ENCODE data around the gene MCUB.
"Not testable (repeated sequence)": the region's sequence is repeated elsewhere in the genome, so short reads cannot be mapped to it uniquely, and the experiment has no call there.

The MCUB gene

DNA sequence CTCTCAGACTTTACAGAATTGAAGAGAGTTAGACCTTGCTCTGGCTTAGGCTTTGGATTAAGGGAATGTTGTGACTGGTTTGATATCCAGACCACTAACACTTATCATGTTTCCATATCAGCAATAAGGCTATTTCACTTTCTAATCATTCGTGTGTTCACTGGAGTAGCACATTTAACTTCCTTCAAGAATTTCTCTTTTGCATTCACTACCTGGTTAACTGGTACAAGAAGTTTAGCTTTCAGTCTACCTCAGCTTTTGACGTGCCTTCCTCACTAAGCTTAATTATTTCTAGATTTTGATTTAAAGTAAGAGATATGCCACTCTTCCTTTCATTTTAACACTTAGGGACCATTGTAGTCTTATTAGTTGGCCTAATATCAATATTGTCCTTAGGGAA lies 80.6 kb downstream of the MCUB start:
- no peak for DNase-seq

- DNase-seq: no peak
Measured at GRCh38 chr4:109645874-109646710, 86.0 kb downstream of the MCUB start.

- DNase-seq: no peak
Measured at GRCh38 chr4:109648266-109648996, 88.4 kb downstream of the MCUB start.

GRCh38 chr4:109648997-109649575 lies 89.0 kb downstream of the MCUB start:
- no peak for DNase-seq

DNA sequence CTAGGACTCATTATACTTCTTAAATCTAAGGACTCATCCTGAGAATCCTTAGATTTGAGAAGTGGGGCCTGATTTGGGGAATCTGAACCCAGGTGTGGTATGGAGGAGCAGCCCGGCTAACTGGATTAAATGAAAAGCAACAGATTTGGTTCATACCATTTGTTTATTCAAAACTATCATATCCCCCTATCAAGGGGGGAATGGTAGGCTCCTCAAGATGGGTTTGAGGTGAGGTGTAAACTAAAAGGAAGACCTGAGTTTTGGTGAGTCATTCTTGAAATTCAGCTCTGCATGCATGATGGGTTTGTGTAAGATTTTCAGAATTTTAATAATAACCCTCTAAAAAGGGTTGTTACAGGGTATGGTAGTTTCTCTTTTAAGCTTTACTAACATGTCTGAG lies 89.8 kb downstream of the MCUB start:
- no peak for DNase-seq

GRCh38 chr4:109655396-109655795 lies 95.3 kb downstream of the MCUB start:
- DNase-seq: no peak

GRCh38 chr4:109657854-109658418 lies 97.9 kb downstream of the MCUB start:
- DNase-seq: no peak

GRCh38 chr4:109658871-109659410 lies 98.9 kb downstream of the MCUB start:
- DNase-seq: no peak

- no peak for DNase-seq
Measured at GRCh38 chr4:109662116-109662515, 102.1 kb downstream of the MCUB start.

GRCh38 chr4:109662771-109663170 lies 102.7 kb downstream of the MCUB start:
- no peak for DNase-seq

DNA sequence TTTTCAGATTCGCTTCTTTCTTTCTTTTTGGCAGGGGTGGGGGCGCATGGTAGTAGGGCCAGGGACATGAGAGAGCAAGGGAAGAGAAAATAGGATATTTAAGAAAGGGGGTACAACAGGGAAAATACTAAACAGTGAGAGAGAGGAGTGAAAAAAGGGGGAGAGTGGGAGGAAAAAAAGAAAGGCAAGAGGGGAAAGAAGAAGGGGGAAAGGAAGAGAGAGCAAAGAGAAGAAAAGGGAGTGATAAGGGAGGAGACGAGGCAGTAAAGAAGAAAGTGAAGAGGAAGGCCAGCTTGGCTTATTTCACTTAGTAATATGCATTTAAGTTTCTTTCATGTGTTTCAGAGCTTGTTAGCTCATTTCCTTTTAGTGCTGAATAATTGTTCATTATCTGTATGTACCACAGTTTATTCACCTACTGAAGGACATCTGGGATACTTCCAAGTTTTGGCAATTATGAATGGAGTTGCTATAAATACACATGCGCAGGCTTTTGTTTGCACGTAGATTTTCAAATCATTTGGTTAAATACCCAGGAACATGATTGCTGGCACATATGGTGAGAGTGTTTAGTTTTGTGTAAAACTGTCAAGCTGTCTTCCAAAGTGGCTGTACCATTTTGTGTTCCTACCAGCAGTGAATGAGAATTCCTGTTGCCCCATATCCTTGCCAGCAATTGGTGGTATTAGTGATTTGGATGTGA lies 105.9 kb downstream of the MCUB start:
- no peak for DNase-seq

DNA sequence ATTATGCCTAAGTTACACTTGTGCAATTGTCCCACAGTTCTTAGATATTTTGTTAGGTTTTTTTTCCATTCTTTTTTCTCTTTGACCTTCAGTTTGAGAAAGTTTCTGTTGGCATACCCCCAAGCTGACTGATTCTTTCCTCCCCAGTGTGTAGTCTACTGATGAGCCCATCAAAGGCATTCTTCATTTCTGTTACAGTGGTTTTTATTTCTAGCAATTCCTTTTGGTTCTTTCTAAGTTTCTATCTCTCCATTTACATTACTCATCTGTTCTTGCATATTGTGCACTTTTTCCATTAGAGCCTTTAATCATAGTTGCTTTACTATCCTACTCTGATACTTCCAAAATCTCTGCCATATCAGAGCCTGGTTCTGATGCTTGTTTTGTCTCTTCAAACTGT lies 111.3 kb downstream of the MCUB start:
- DNase-seq: no peak

GRCh38 chr4:109672169-109672930 lies 112.3 kb downstream of the MCUB start:
- no peak for DNase-seq

DNA sequence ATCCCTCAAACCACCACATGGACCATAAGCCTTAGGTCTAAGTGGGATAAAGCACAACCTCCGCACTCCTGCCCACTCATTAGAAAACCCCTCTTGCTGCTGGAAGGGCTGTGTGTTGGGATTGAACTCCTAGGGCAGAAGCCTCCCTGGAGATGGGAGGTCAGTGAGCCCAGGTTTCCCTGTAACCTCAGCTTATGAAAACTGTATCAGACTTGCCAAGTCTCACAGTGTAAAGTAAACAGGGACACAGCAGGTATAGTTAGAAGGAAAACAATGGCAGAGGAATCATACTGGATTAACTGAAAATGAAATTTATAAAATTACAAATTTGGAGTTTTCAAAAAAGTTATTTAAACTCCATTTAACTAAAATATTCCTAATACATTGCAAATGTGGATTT lies 113.3 kb downstream of the MCUB start:
- no peak for DNase-seq

DNA sequence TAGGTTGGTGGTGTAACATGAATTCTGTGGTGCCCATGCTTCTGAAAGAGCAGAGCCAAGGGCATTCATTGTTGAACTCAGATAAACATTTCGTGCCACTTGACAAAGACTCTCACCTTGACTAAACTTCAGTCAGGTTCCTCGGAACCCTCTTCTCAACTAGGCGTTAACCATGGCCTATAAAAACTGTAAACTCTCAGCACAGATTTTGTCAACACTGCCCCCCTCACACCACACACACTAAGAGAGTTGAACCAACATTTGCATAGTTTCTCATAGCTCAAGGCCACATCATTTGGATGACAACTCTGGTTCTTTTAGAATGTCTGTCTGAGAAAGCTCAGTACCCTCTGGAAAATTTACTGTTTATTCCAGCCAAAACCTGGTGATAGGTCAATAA lies 115.1 kb downstream of the MCUB start:
- DNase-seq: no peak

- DNase-seq: no peak
Measured at GRCh38 chr4:109675843-109676242, 115.8 kb downstream of the MCUB start.

DNA sequence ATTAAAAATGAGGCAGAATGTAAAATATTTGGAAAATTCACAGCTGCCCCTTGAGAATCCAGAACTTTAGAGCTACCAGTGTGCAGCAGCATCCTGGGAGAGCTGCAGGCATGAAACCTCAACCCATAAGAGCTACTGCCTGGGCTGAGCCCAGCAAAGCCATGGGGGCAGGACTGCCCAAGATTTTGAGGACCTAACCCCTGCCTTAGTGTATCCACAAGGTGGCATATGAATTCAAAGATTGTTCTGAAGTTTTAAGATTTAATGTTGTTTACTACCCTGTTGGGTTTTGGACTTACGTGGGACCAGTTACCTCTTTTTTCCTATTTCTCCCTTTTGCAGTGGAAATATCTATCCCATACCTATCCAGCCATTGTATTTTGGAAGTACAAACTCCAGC lies 116.8 kb downstream of the MCUB start:
- no peak for DNase-seq

- not testable (repeated sequence) for DNase-seq
Measured at GRCh38 chr4:109678472-109678871, 118.4 kb downstream of the MCUB start.

- DNase-seq: not testable (repeated sequence)
Measured at GRCh38 chr4:109678925-109679324, 118.9 kb downstream of the MCUB start.

GRCh38 chr4:109682875-109683274 lies 122.8 kb downstream of the MCUB start:
- DNase-seq: no peak

DNA sequence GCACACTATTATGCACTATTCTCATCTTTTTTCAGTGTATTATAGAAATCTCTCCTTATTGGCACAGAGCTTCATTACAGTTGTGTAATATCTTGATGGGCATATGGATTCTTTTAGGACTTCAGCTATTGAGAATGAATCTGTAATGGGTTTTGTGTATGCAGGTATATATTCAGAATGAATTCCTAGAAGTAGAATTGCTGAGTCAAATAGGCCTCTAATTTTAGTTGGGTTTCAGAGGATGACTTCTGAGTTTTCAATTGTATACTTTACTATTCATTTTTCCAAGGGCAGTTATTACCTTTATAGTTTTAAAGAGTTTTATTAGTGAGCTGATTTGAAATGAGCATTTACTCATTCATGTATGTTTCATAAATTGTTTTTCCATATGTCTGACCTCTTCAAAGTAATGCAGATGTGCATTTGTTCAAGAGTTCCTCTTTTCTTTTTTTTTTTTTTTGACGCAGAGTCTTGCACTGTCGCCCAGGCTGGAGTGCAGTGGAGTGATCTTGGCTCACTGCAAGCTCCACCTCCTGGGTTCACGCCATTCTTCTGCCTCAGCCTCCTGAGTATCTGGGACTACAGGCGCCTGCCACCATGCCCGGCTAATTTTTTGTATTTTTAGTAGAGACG lies 123.7 kb downstream of the MCUB start:
- no peak for DNase-seq

All from activated CD8-positive, alpha-beta memory T cell treated with anti-CD3 and anti-CD28 coated beads, Interleukin-2, amount 50 U/mL, for 48 hours (primary cell).